Bronchial epithelial cell (primary cell): ENCODE measurements around the gene EIPR1. TPM values are rescaled to one million over a fixed set of nuclear protein-coding genes. Genes with fewer than 3 reads are reported as not detected.
A peak's percentile ranks its signal among the peaks of the same experiment; 100 is the strongest.

ENCODE experiments used
- DNase-seq: peaks from one replicate; pipeline ENCODE4 v3.0.0-alpha.2; 2010; ENCODE audit warnings: low read depth
- FAIRE-seq: peaks from 2 replicates; lab custom pipeline; 2011; peaks lifted over from hg19 to GRCh38; lab: Jason Lieb, UNC
- H3K27me3 ChIP-seq: 2 replicates; pipeline ENCODE4 v1.5.1; 2011; ENCODE audit warnings: low read length; ENCODE audit not compliant: control insufficient read depth, insufficient read depth
- H3K36me3 ChIP-seq: 2 replicates; pipeline ENCODE4 v1.5.1; 2011; ENCODE audit warnings: low read length; ENCODE audit not compliant: control insufficient read depth, insufficient read depth
- H3K4me3 ChIP-seq: 2 replicates; pipeline ENCODE4 v1.5.1; 2011; ENCODE audit warnings: mild to moderate bottlenecking, low read depth, low read length, control low read depth
- total RNA-seq: library from RNA; depleted of rRNA; stranded (reverse); fragments of >200 nt; gene quantifications from 2 replicates; pipeline ENCODE4 v1.2.1, GENCODE V29; 2014
- TF ChIP-seq, protein P1 (sequence below): IDR thresholded peaks from 2 replicates; pipeline ENCODE4 v1.5.1; 2011; ENCODE audit warnings: mild to moderate bottlenecking, moderate library complexity, low read length, control low read depth, inconsistent platforms; ENCODE audit not compliant: insufficient read depth, severe bottlenecking

Gene EIPR1
- total RNA-seq, 1 donor from 2014 or later, result 44.5 TPM

DNA sequence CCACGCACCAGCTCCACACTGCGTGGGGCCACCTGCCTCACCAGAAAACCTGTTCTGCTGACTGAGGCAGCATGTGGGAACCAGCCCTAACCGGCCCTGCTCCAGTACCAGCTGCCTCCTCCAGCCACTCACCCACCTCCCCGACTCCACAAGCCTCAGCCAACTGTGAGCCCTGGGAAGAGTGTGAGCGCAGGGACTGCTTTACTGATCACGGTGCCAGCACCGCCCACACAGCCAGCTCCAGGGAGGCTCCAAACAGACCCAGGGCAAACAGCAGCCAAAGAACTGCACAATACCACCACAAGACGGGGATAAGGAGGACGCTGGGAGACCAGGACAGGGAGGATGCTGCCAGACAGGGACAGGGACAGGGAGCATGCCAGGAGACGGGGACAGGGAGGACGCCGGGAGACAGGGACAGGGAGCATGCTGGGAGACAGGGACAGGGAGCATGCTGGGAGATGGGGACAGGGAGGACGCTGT is 28.4 kb downstream of the EIPR1 start:
- FAIRE-seq, result no peak
- peak; percentile 5 for DNase-seq
- Histone ChIP-seq H3K4me3 (no peak overlapping the region), H3K27me3 (no peaks in the 10 kb centered on the region), H3K36me3 (peaks cover 8% of the 10 kb centered on the region)
- TF ChIP-seq, protein P1, sequence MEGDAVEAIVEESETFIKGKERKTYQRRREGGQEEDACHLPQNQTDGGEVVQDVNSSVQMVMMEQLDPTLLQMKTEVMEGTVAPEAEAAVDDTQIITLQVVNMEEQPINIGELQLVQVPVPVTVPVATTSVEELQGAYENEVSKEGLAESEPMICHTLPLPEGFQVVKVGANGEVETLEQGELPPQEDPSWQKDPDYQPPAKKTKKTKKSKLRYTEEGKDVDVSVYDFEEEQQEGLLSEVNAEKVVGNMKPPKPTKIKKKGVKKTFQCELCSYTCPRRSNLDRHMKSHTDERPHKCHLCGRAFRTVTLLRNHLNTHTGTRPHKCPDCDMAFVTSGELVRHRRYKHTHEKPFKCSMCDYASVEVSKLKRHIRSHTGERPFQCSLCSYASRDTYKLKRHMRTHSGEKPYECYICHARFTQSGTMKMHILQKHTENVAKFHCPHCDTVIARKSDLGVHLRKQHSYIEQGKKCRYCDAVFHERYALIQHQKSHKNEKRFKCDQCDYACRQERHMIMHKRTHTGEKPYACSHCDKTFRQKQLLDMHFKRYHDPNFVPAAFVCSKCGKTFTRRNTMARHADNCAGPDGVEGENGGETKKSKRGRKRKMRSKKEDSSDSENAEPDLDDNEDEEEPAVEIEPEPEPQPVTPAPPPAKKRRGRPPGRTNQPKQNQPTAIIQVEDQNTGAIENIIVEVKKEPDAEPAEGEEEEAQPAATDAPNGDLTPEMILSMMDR, result no peak

DNA sequence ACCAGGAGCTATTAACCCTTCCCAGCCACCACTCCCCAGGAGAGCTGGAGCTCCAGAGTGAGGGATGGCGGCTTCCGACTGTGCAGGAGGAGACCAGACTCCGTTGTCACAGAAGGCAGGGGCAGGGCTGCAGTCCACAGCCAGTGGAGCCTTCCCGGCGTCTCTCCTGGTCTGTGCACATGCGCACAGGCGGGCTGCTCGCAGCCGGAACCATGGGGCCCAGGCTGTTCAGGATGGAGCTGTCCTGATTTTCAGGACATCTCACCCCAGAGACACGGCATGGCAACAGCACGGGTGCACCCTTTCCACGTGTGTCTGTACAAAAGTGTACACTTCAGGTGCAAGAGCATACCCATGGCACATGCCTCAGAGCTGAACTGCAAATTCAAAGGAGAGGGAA is 28.9 kb downstream of the EIPR1 start:
- Histone ChIP-seq H3K36me3 (peaks cover 6% of the 10 kb centered on the region), H3K4me3 (no peak overlapping the region), H3K27me3 (no peaks in the 10 kb centered on the region)
- TF ChIP-seq, protein P1, result no peak
- no peak for FAIRE-seq
- DNase-seq, result no peak

DNA sequence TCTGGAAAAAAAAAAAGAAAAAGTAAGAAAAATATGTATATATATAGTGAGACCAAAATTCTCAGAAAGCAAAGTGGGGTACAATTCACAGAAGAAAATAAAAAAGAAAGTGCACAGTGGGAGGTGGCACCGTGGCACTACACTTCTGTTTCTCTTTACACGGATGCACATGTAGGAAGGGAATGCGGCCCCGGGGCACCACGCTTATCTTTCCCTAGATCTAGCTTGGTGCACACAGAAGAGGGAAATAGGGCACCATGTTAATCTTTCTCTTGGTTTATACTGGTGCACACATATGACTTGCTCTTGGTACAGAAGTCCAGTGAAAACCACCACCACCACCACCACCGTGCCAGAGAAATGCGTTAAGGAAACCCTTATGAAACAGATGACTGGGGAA is 32.0 kb downstream of the EIPR1 start:
- H3K36me3 ChIP-seq, result peaks cover 5% of the 10 kb centered on the region
- no peak for FAIRE-seq
- H3K4me3 ChIP-seq, result no peak overlapping the region
- H3K27me3 ChIP-seq, result no peaks in the 10 kb centered on the region
- TF ChIP-seq, protein P1, result no peak
- DNase-seq, result no peak

DNA sequence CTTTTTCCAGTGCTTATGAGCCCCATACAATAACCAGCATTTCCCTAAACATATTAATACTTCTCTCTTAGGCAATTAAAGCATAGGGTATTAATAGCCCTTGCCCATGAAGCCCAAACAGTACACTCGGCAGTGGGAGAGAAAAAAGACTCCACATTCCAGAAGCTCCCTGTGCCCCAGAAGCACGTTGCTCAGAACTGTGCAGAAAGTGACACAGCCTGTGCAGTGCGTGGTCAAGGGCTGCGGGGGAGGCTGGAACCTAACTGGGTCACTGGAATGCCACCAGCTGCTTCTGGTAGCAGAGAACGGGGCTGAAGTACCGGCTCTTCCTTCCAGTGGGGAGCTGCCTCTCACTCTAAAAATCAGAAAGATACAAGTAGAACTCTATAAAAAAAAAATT is 32.7 kb downstream of the EIPR1 start:
- TF ChIP-seq, protein P1, result no peak
- DNase-seq, result no peak
- H3K27me3 ChIP-seq, result no peaks in the 10 kb centered on the region
- no peak overlapping the region for H3K4me3 ChIP-seq
- H3K36me3 ChIP-seq, result peaks cover 5% of the 10 kb centered on the region
- FAIRE-seq, result no peak

DNA sequence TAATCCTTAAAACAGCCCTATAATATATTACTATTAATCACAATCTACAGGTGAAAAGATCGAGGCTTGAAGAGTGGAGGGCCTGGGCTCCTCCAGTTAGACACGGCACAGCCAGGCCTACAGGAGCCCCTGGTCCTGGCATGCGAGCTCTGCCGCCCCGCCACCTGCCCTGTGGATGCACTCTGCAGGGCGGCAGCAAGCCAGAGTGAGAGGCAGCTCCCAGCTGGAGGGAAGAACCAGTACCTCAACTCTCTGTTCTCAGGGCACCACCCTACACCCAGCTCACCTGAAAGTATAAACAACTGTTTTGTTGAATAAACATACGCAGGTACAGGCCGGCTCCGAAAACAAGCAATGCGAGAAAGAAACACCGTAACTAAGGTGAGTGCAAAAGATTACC is 34.6 kb downstream of the EIPR1 start:
- FAIRE-seq, result no peak
- no peak for DNase-seq
- Histone ChIP-seq H3K27me3 (no peaks in the 10 kb centered on the region), H3K36me3 (peaks cover 4% of the 10 kb centered on the region), H3K4me3 (no peak overlapping the region)
- TF ChIP-seq, protein P1, result no peak

DNA sequence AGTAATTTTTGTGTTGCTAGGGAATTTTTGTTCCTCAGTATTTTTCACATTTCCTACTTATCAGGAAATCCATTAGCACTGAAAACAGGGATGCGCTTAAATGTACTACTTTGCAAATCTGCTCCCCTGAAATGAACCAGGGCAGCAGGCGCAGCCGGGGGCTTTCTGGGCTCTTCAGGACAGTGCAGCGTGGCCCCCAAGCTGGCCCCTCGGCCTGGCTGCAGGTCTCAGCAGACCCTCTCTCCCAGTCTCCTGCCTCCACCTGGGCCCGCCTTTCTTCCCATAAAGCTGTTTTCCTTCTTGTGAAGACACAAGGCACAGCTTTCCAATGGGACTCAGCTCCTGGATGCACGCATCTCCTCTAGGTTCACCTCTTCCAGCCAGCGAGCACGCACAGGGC is 35.3 kb downstream of the EIPR1 start:
- FAIRE-seq (no peak), DNase-seq (no peak)
- Histone ChIP-seq H3K36me3 (peaks cover 3% of the 10 kb centered on the region), H3K27me3 (no peaks in the 10 kb centered on the region), H3K4me3 (no peak overlapping the region)
- TF ChIP-seq, protein P1, result no peak
